SK-N-SH treated with all-trans-retinoic acid at 6 μM for 48 hours (cell line): ENCODE data around the gene SLC22A2.
A peak's percentile ranks its signal among the peaks of the same experiment; 100 is the strongest.

Experiments used
- ATAC-seq: fragments of 200-7000 bp; cut with Tn5 transposase; 3 replicates; pipeline ENCODE4 v1.9.1; 2020; ENCODE audit warnings: mild to moderate bottlenecking, moderate library complexity
- ARNTL ChIP-seq: fragments of 450-650 bp; formaldehyde crosslinking; IDR thresholded peaks from 2 replicates; pipeline ENCODE4 v1.5.0; 2020; ENCODE audit warnings: low read depth, mild to moderate bottlenecking, moderate library complexity, borderline replicate concordance
- BACH2 ChIP-seq: fragments of 250-450 bp; sonication (Bioruptor Pico); IDR thresholded peaks from 2 replicates; pipeline ENCODE4 v1.9.0; 2021; ENCODE audit warnings: mild to moderate bottlenecking, borderline replicate concordance
- CSDC2 ChIP-seq: fragments of 250-450 bp; sonication (Bioruptor Pico); IDR thresholded peaks from 2 replicates; pipeline ENCODE4 v1.5.0; 2020; ENCODE audit warnings: mild to moderate bottlenecking, moderate library complexity
- CSRNP3 ChIP-seq: fragments of 250-450 bp; sonication (Bioruptor Pico); IDR thresholded peaks from 2 replicates; pipeline ENCODE4 v1.5.1; 2021; ENCODE audit warnings: mild to moderate bottlenecking, moderate library complexity
- ESRRG ChIP-seq: fragments of 250-450 bp; sonication (Bioruptor Pico); IDR thresholded peaks from 2 replicates; pipeline ENCODE4 v1.6.1; 2021; ENCODE audit warnings: mild to moderate bottlenecking
- GLIS3 ChIP-seq: fragments of 250-450 bp; sonication (Bioruptor Pico); IDR thresholded peaks from 2 replicates; pipeline ENCODE4 v1.5.0; 2020; ENCODE audit warnings: mild to moderate bottlenecking, moderate library complexity
- ISL1 ChIP-seq: fragments of 250-450 bp; sonication (Bioruptor Pico); IDR thresholded peaks from 2 replicates; pipeline ENCODE4 v2.1.2; 2022; ENCODE audit warnings: mild to moderate bottlenecking, moderate library complexity
- OSR1 ChIP-seq: fragments of 250-450 bp; sonication (Bioruptor Pico); IDR thresholded peaks from 2 replicates; pipeline ENCODE4 v1.8.0; 2022; ENCODE audit warnings: moderate library complexity, mild to moderate bottlenecking, inconsistent platforms
- PATZ1 ChIP-seq: fragments of 250-450 bp; sonication (Bioruptor Pico); IDR thresholded peaks from 2 replicates; pipeline ENCODE4 v1.8.0; 2020; ENCODE audit warnings: mild to moderate bottlenecking, moderate library complexity, borderline replicate concordance
- PPARA ChIP-seq: fragments of 250-450 bp; sonication (Bioruptor Pico); IDR thresholded peaks from 2 replicates; pipeline ENCODE4 v1.5.0; 2020; ENCODE audit warnings: mild to moderate bottlenecking, borderline replicate concordance
- RARB ChIP-seq: fragments of 250-450 bp; sonication (Bioruptor Pico); IDR thresholded peaks from 2 replicates; pipeline ENCODE4 v1.8.0; 2021; ENCODE audit warnings: mild to moderate bottlenecking, moderate library complexity
- TCF4 ChIP-seq: fragments of 250-450 bp; sonication (Bioruptor Pico); IDR thresholded peaks from 2 replicates; pipeline ENCODE4 v1.8.0; 2021; ENCODE audit warnings: mild to moderate bottlenecking, moderate library complexity, borderline replicate concordance
- TOX ChIP-seq: fragments of 250-450 bp; sonication (Bioruptor Pico); IDR thresholded peaks from 2 replicates; pipeline ENCODE4 v1.8.0; 2021; ENCODE audit warnings: mild to moderate bottlenecking, moderate library complexity, borderline replicate concordance
- ZC3H10 ChIP-seq: fragments of 250-450 bp; sonication (Bioruptor Pico); IDR thresholded peaks from 2 replicates; pipeline ENCODE4 v1.5.1; 2021; ENCODE audit warnings: mild to moderate bottlenecking, moderate library complexity
- ZFP3 ChIP-seq: fragments of 250-450 bp; sonication (Bioruptor Pico); IDR thresholded peaks from 2 replicates; pipeline ENCODE4 v1.5.0; 2020; ENCODE audit warnings: mild to moderate bottlenecking, moderate library complexity
- ZFP30 ChIP-seq: fragments of 450-650 bp; formaldehyde crosslinking; IDR thresholded peaks from 2 replicates; pipeline ENCODE4 v1.5.0; 2022; ENCODE audit warnings: mild to moderate bottlenecking, moderate library complexity
- ZNF565 ChIP-seq: fragments of 450-650 bp; formaldehyde crosslinking; conservative IDR thresholded peaks from 2 replicates; pipeline ENCODE4 v1.5.0; 2020; ENCODE audit warnings: low read depth, mild to moderate bottlenecking, moderate library complexity
- ZNF70 ChIP-seq: fragments of 450-650 bp; formaldehyde crosslinking; IDR thresholded peaks from 2 replicates; pipeline ENCODE4 v1.5.0; 2020; ENCODE audit warnings: mild to moderate bottlenecking, moderate library complexity
- ZNF8 ChIP-seq: fragments of 450-650 bp; formaldehyde crosslinking; IDR thresholded peaks from 2 replicates; pipeline ENCODE4 v1.5.0; 2020; ENCODE audit warnings: mild to moderate bottlenecking, moderate library complexity
- TF ChIP-seq, protein P1 (sequence below): fragments of 250-450 bp; sonication (Bioruptor Pico); IDR thresholded peaks from 2 replicates; pipeline ENCODE4 v1.8.0; 2021; ENCODE audit warnings: low read depth, mild to moderate bottlenecking, moderate library complexity, borderline replicate concordance
- TF ChIP-seq, protein P2 (sequence below): fragments of 250-450 bp; sonication (Bioruptor Pico); IDR thresholded peaks from 2 replicates; pipeline ENCODE4 v1.5.0; 2020; ENCODE audit warnings: mild to moderate bottlenecking, moderate library complexity
- TF ChIP-seq, protein P3 (sequence below): fragments of 250-450 bp; sonication (Bioruptor Pico); IDR thresholded peaks from 2 replicates; pipeline ENCODE4 v1.5.1; 2020; ENCODE audit warnings: low read depth, mild to moderate bottlenecking, moderate library complexity

The SLC22A2 gene

DNA sequence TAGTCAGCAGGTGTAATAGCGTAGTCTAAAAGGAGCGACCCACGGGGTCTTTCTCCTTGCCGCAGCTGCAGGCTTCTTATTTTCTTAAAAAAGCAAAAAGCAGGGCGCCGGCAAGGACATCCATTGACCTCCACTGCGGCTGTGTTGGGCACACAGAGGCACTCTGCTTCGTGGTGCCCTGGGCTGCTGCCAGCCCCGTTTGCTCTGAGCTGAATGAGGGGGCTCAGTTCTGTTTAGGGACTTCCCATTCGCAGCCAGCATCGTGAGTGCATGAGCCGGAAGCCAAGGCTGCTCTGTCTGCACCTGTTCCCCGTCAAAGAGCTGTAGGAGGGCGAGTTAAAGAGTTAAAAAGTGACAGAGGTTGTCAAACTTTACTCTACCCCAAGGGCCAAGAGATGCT lies 1.7 kb upstream of the SLC22A2 start:
- ATAC-seq: no peak
- TF ChIP-seq ZC3H10 (CRISPR knock-in tag) (no peak), TOX (no peak), TCF4 (CRISPR knock-in tag) (no peak), ZNF565 (CRISPR knock-in tag) (no peak), ARNTL (CRISPR knock-in tag) (no peak), BACH2 (CRISPR knock-in tag) (no peak), ZFP3 (CRISPR knock-in tag) (no peak), RARB (CRISPR knock-in tag) (no peak), ZFP30 (CRISPR knock-in tag) (no peak), CSDC2 (CRISPR knock-in tag) (no peak), ZNF70 (CRISPR knock-in tag) (no peak), ESRRG (CRISPR knock-in tag) (no peak), ZNF8 (CRISPR knock-in tag) (no peak), GLIS3 (CRISPR knock-in tag) (no peak)
- TF ChIP-seq, protein P1, sequence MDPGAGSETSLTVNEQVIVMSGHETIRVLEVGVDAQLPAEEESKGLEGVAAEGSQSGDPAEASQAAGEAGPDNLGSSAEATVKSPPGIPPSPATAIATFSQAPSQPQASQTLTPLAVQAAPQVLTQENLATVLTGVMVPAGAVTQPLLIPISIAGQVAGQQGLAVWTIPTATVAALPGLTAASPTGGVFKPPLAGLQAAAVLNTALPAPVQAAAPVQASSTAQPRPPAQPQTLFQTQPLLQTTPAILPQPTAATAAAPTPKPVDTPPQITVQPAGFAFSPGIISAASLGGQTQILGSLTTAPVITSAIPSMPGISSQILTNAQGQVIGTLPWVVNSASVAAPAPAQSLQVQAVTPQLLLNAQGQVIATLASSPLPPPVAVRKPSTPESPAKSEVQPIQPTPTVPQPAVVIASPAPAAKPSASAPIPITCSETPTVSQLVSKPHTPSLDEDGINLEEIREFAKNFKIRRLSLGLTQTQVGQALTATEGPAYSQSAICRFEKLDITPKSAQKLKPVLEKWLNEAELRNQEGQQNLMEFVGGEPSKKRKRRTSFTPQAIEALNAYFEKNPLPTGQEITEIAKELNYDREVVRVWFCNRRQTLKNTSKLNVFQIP (CRISPR knock-in tag): no peak
- TF ChIP-seq, protein P2, sequence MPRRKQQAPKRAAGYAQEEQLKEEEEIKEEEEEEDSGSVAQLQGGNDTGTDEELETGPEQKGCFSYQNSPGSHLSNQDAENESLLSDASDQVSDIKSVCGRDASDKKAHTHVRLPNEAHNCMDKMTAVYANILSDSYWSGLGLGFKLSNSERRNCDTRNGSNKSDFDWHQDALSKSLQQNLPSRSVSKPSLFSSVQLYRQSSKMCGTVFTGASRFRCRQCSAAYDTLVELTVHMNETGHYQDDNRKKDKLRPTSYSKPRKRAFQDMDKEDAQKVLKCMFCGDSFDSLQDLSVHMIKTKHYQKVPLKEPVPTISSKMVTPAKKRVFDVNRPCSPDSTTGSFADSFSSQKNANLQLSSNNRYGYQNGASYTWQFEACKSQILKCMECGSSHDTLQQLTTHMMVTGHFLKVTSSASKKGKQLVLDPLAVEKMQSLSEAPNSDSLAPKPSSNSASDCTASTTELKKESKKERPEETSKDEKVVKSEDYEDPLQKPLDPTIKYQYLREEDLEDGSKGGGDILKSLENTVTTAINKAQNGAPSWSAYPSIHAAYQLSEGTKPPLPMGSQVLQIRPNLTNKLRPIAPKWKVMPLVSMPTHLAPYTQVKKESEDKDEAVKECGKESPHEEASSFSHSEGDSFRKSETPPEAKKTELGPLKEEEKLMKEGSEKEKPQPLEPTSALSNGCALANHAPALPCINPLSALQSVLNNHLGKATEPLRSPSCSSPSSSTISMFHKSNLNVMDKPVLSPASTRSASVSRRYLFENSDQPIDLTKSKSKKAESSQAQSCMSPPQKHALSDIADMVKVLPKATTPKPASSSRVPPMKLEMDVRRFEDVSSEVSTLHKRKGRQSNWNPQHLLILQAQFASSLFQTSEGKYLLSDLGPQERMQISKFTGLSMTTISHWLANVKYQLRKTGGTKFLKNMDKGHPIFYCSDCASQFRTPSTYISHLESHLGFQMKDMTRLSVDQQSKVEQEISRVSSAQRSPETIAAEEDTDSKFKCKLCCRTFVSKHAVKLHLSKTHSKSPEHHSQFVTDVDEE (CRISPR knock-in tag): no peak
- TF ChIP-seq, protein P3, sequence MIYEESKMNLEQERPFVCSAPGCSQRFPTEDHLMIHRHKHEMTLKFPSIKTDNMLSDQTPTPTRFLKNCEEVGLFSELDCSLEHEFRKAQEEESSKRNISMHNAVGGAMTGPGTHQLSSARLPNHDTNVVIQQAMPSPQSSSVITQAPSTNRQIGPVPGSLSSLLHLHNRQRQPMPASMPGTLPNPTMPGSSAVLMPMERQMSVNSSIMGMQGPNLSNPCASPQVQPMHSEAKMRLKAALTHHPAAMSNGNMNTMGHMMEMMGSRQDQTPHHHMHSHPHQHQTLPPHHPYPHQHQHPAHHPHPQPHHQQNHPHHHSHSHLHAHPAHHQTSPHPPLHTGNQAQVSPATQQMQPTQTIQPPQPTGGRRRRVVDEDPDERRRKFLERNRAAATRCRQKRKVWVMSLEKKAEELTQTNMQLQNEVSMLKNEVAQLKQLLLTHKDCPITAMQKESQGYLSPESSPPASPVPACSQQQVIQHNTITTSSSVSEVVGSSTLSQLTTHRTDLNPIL (CRISPR knock-in tag): no peak
- TF ChIP-seq, all 23 proteins: peak for 0

DNA sequence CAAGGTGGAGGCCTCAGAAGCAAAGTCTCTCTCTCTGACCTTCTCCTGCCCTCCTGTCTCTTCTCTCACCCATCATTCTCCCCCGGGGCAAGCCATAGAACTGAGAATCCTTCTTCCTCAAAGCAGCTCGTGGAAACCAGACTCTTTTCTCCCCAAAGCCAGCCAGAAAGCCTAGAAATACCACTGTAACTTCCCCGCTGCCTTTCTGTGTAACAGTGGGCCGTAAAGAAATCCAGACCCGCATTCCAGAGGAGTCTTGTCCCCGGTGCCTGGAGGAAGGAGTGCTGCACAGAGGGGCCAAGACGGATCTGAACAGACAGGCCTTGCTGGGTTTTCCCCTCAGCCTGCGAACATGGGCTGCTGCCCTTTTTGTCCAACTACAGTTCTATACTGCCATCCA lies 977 bp upstream of the SLC22A2 start:
- TF ChIP-seq ISL1 (CRISPR knock-in tag) (no peak), OSR1 (CRISPR knock-in tag) (no peak), PATZ1 (CRISPR knock-in tag) (no peak), ZNF8 (CRISPR knock-in tag) (no peak), CSRNP3 (CRISPR knock-in tag) (no peak), ZNF565 (CRISPR knock-in tag) (no peak), CSDC2 (CRISPR knock-in tag) (no peak), BACH2 (CRISPR knock-in tag) (no peak), PPARA (no peak), ZFP30 (CRISPR knock-in tag) (no peak), ARNTL (CRISPR knock-in tag) (no peak), ZC3H10 (CRISPR knock-in tag) (no peak), GLIS3 (CRISPR knock-in tag) (no peak), ZFP3 (CRISPR knock-in tag) (no peak)
- TF ChIP-seq, protein P3 (CRISPR knock-in tag): no peak
- TF ChIP-seq, protein P2 (CRISPR knock-in tag): no peak
- TF ChIP-seq, protein P1 (CRISPR knock-in tag): no peak
- peak; percentile 47; the same call in 2 of the 3 replicates for ATAC-seq
